GM18498 (cell line): Measurements from ENCODE around the gene FBLN5.
"Not testable (repeated sequence)": the region's sequence is repeated elsewhere in the genome, so short reads cannot be mapped to it uniquely, and the experiment has no call there.

Experiments
- ATAC-seq: cut with Tn5 transposase; IDR thresholded peaks from one replicate; pipeline ENCODE4 v1.9.1; 2021; ENCODE audit warnings: mild to moderate bottlenecking, moderate library complexity; ENCODE audit not compliant: unreplicated experiment

FBLN5 gene

GRCh38 chr14:91910196-91910595 is 37.3 kb downstream of the FBLN5 start:
- ATAC-seq, result no peak

GRCh38 chr14:91906374-91906773 is 41.1 kb downstream of the FBLN5 start:
- ATAC-seq, result no peak

DNA sequence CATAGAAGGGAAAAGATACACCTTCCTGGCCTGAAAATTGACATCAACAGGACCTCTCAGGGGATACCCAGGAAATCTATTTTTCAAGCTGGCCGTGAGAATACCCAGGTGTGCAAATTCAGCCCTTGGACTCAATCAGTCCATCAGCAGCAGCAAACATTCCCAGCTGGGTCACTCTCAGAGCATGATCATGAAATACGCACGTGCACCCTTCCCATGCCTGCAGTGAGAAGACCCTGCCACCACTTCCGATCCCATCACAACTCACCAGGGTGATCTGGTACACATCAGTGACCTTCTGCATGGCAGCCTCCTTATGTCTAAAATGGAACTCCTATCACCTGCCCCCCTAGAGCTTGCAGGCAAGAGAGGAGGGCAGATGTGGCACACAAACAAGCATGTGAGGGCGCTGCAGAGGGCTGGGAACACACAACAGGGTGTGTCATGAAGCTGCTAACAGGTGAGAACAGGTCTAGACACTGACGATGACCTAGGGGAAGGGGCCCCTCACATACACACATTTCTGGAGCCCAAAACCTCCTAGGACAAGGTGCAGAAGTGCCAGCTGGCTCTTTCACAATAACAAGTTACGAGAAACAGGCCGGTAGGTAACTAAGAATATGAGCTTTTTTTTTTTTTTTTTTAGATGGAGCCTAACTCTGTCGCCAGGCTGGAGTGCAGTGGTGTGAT is 42.4 kb downstream of the FBLN5 start:
- ATAC-seq, result no peak

DNA sequence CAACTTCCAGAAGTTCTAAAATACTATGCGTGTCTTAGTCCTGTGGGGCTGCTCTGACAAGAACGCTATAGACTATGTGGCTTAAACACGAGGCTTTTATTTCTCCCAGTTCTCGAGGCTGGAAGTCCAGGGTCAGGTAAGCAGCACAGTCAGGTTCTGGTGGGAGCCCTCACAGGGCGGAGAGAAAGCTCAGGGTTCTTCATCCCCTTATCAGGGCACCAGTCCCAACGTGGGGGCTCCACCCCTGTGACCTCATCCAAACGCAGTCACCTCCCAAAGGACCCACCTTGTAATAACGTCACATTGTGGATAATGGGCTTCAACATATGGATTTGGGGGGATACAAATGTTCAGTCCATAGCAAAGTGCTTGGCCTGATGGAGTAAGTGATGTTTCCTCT is 43.0 kb downstream of the FBLN5 start:
- ATAC-seq, result no peak

DNA sequence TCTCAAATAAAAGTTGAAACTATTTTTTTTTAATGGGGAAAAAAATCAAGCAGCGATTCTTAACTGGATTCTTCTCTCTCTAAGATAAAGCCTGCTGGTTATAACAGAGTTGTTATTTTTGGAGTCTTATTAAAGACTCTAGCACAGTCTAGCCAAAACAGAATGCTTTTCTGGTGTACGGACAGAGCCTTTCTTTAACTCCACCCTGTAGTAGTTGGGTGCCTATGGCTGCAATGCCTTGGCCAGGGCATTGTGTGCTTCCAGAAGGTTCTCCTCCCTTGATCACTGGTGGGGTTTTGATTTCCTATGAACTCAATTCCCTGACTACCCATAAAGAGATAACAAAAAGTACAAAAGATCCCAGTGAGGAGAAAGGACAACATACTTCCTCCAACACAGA is 44.4 kb downstream of the FBLN5 start:
- no peak for ATAC-seq

DNA sequence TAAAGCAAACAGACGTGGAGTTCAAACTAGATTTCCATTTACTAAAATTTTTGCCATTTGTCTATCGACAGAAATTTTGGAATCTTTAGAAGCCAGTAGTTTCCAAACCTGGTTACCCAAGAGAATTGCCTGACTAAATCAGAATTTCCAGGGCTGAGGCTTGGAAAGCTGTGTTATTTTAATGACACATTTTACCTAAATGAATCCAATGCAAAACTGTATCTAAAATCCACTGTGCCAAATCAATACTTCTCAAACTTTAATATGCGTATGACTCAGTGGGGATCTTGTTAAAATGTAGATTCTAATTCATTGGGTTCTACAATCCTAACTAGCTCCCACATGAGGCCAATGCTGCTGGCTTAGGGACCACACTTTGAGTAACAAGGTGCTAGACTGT is 45.2 kb downstream of the FBLN5 start:
- no peak for ATAC-seq

- no peak for ATAC-seq
These were observed 45.9 kb downstream of the FBLN5 start for GRCh38 chr14:91901449-91902226.

GRCh38 chr14:91899806-91900205 is 47.7 kb downstream of the FBLN5 start:
- no peak for ATAC-seq

- ATAC-seq, result no peak
These were observed 48.3 kb downstream of the FBLN5 start for GRCh38 chr14:91899213-91899612.

DNA sequence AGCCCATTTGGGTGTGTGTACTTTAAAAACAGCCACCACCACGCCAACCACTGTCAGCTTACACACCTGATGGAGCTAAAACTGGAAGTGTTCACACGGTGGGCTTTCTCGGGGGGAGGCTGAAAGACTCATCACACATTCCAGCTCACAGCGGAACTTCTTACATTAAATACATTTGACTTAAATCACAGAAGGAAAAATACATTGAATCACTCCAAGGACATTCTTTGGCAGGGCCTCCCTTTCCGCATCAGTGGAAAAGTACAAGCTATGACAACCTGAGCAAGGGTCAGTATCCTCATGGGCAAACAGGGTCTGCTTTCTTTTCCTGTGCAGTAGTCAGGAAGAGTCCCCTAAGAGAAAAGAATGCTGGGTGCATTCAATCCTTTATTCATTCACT is 49.1 kb downstream of the FBLN5 start:
- ATAC-seq, result no peak

- not testable (repeated sequence) for ATAC-seq
These were observed 49.8 kb downstream of the FBLN5 start for GRCh38 chr14:91897716-91898115.

DNA sequence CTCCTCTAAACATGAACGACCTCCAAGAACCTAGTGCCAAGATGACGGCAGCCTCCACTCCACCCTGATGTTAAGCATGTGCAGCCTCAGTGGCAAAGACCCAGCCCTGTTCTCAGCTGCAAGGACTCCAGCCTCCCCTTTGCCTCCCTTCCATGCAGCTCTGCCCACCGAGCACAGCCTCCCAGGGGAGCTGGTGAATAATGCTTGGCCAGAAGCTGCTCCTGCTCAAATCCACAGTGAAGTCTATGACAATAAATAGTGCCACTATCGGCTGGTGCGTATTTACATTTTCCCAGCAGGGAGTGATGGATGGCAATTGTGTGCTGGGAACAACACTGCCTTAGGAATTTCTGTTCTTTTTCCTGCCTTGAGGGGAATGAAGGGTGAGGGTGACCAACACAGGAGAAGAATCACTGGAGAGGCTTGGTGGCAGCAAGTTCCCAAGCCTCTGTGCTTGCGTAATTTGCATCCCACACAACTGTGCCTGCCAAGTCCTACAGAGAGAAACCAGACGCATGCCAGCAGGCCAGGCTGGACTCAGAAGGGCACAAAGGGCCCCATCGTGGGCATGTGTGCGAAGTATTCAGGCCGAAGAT is 50.3 kb downstream of the FBLN5 start:
- no peak for ATAC-seq

- ATAC-seq, result no peak
These were observed 51.1 kb downstream of the FBLN5 start for GRCh38 chr14:91896419-91896818.

- ATAC-seq, result no peak
These were observed 53.8 kb downstream of the FBLN5 start for GRCh38 chr14:91893669-91894068.

- ATAC-seq, result no peak
These were observed 54.5 kb downstream of the FBLN5 start for GRCh38 chr14:91893007-91893406.

- ATAC-seq, result no peak
These were observed 55.7 kb downstream of the FBLN5 start for GRCh38 chr14:91891721-91892220.

GRCh38 chr14:91891101-91891500 is 56.4 kb downstream of the FBLN5 start:
- no peak for ATAC-seq

GRCh38 chr14:91890291-91890749 is 57.2 kb downstream of the FBLN5 start:
- ATAC-seq, result no peak

GRCh38 chr14:91889477-91890211 is 57.9 kb downstream of the FBLN5 start:
- ATAC-seq, result no peak

GRCh38 chr14:91888641-91889476 is 58.6 kb downstream of the FBLN5 start:
- ATAC-seq, result no peak
